HFF-Myc (cell line): Measurements from ENCODE around the gene BPIFA1.

ENCODE experiments used
- DNase-seq: peaks from one replicate; pipeline ENCODE4 v3.0.0-alpha.2; 2011; ENCODE audit warnings: low read depth; ENCODE audit errors: extremely low read depth
- H3K4me3 ChIP-seq: replicated peaks from 2 replicates; pipeline ENCODE4 v1.5.1; 2011; ENCODE audit warnings: low read depth, mild to moderate bottlenecking, control low read depth, low read length
- CTCF ChIP-seq: IDR thresholded peaks from 2 replicates; pipeline ENCODE4 v1.5.1; 2012; ENCODE audit warnings: mild to moderate bottlenecking, low read depth, low read length, control low read depth; ENCODE audit errors: missing control alignments

Gene BPIFA1

GRCh38 chr20:33202451-33202850, 33.3 kb upstream of the BPIFA1 start:
- H3K4me3 ChIP-seq, result no peak overlapping the region
- DNase-seq, result no peak
- no peak for TF ChIP-seq CTCF

- DNase-seq, result no peak
- no peak for TF ChIP-seq CTCF
- no peak overlapping the region for H3K4me3 ChIP-seq
Observed at GRCh38 chr20:33203444-33203843, 32.4 kb upstream of the BPIFA1 start.

- DNase-seq, result peak; percentile 38
- H3K4me3 ChIP-seq, result no peak overlapping the region
- TF ChIP-seq CTCF, result no peak
Observed at GRCh38 chr20:33209789-33210188, 26.0 kb upstream of the BPIFA1 start.

GRCh38 chr20:33210371-33210770, 25.4 kb upstream of the BPIFA1 start:
- no peak overlapping the region for H3K4me3 ChIP-seq
- TF ChIP-seq CTCF, result no peak
- DNase-seq, result no peak

GRCh38 chr20:33211817-33212424, 23.9 kb upstream of the BPIFA1 start:
- peak; percentile 51 for TF ChIP-seq CTCF
- DNase-seq, result peak; percentile 1
- H3K4me3 ChIP-seq, result no peak overlapping the region

GRCh38 chr20:33217052-33217451, 18.7 kb upstream of the BPIFA1 start, which contains the start of gene BPIFA3:
Gene BPIFA3, plus strand, starts transcription at chr20:33217352. Its CDS starts 185 bp downstream, at chr20:33217537.
- no peak for TF ChIP-seq CTCF
- no peak within 1 kb of the TSS for H3K4me3 ChIP-seq

GRCh38 chr20:33224399-33224798, 11.4 kb upstream of the BPIFA1 start:
- H3K4me3 ChIP-seq, result no peak overlapping the region
- DNase-seq, result no peak
- no peak for TF ChIP-seq CTCF

More at GRCh38 chr20:33217052-33217451, 18.7 kb upstream of the BPIFA1 start, which contains the start of gene BPIFA3:
- DNase-seq, result no peak
